ENCODE data around the gene C11orf42.

- TF ChIP-seq CTCF (conservative IDR thresholded peaks at IDR 0.05; ENCODE audit: low read depth, low read length) (no peak), EZH2 (IDR thresholded peaks at IDR 0.05; ENCODE audit: low read length, unreplicated experiment) (no peak), EZH2phosphoT487 (IDR thresholded peaks at IDR 0.05; ENCODE audit: borderline replicate concordance, low read length) (no peak)
Observed at GRCh38 chr11:6238902-6239301, 33.5 kb downstream of the C11orf42 start, which contains the start of gene CNGA4.

Measured in PC-3 (cell line).